ENCODE data around the gene NELL1.
A peak's percentile ranks its signal among the peaks of the same experiment; 100 is the strongest.

NELL1 gene

DNA sequence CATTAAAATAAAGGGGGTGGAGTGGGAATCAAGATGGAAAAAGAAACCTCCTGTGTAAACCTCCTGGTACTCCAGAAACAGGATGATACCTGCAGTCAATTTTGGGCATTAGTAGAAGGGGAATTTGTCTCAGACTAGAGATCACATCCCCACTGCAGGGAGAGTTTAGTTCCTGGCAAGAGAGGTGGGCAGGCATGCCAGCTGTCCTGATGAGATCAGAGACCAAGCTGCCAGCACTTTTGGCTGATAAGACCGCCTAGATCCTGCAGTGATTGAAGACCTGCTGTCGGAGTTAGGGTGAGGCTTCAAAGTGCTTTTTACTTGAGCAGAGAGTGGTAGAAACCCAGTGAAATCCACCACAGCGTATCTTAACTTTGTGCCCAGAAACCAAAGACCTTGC lies 29.7 kb upstream of the NELL1 start:
- peaks cover 12% of the 10 kb centered on the region for H3K27me3 Mint-ChIP-seq (ENCODE audit: low read depth, poor library complexity)
- no peaks in the 10 kb centered on the region for H3K36me3 Mint-ChIP-seq (ENCODE audit: low read depth)
- H3K4me1 Mint-ChIP-seq: no peaks in the 10 kb centered on the region
- DNase-seq: no peak
- no peak overlapping the region for H3K4me3 Mint-ChIP-seq
- no peak overlapping the region for H3K27ac Mint-ChIP-seq
- no peak for TF ChIP-seq CTCF (IDR thresholded peaks at IDR 0.05)
- H3K9me3 Mint-ChIP-seq: peaks cover 6% of the 10 kb centered on the region

GRCh38 chr11:20640401-20640800 lies 29.0 kb upstream of the NELL1 start:
- H3K4me3 Mint-ChIP-seq: no peak overlapping the region
- DNase-seq: no peak
- H3K4me1 Mint-ChIP-seq: no peaks in the 10 kb centered on the region
- peaks cover 17% of the 10 kb centered on the region for H3K27me3 Mint-ChIP-seq (ENCODE audit: low read depth, poor library complexity)
- no peak for TF ChIP-seq CTCF (IDR thresholded peaks at IDR 0.05)
- peaks cover 6% of the 10 kb centered on the region for H3K9me3 Mint-ChIP-seq
- H3K36me3 Mint-ChIP-seq (ENCODE audit: low read depth): no peaks in the 10 kb centered on the region
- H3K27ac Mint-ChIP-seq: no peak overlapping the region

- no peak for TF ChIP-seq CTCF (IDR thresholded peaks at IDR 0.05)
- Mint-ChIP-seq H3K9me3 (peaks cover 6% of the 10 kb centered on the region), H3K4me1 (no peaks in the 10 kb centered on the region), H3K36me3 (ENCODE audit: low read depth) (no peaks in the 10 kb centered on the region), H3K27me3 (ENCODE audit: low read depth, poor library complexity) (peaks cover 9% of the 10 kb centered on the region), H3K4me3 (no peak overlapping the region), H3K27ac (no peak overlapping the region)
- no peak for DNase-seq
Measured at GRCh38 chr11:20644360-20644759, 25.0 kb upstream of the NELL1 start.

GRCh38 chr11:20647976-20648565 lies 21.3 kb upstream of the NELL1 start:
- peak; percentile 93 for TF ChIP-seq CTCF (IDR thresholded peaks at IDR 0.05)

DNA sequence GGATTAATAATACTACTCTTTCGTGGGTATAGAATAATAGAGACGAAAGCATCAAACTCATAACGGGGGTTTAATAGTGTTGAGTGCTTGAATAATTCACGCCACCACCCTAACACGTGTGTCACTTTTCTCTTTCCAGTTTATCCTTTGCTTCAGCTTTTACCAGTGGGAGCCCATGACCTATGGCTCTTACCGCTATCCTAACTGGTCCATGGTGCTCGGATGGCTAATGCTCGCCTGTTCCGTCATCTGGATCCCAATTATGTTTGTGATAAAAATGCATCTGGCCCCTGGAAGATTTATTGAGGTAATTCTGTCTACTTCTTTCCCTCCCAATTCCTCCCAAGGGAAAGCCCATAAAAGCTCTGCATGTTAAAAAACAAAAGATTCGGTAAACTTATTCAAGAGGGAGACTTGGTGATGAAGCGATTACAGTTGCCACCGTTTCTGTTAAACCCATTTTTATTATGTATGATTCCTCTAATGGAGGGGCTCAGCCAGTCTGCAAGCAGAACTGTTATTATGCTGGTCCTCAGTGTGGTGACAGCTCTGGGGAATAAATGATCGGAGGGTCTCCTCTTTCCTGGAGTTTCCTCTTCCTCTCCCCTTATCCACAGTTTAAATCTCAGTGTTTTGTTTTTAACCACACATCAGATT lies 17.1 kb upstream of the NELL1 start:
- Mint-ChIP-seq H3K9me3 (no peaks in the 10 kb centered on the region), H3K4me1 (peaks cover 11% of the 10 kb centered on the region), H3K27ac (no peak overlapping the region), H3K36me3 (ENCODE audit: low read depth) (no peaks in the 10 kb centered on the region), H3K4me3 (no peak overlapping the region), H3K27me3 (ENCODE audit: low read depth, poor library complexity) (peaks cover 24% of the 10 kb centered on the region)
- no peak for DNase-seq
- TF ChIP-seq CTCF (IDR thresholded peaks at IDR 0.05): no peak

More at GRCh38 chr11:20647976-20648565, 21.3 kb upstream of the NELL1 start:
- no peak overlapping the region for H3K4me3 Mint-ChIP-seq
- peaks cover 9% of the 10 kb centered on the region for H3K27me3 Mint-ChIP-seq (ENCODE audit: low read depth, poor library complexity)
- H3K4me1 Mint-ChIP-seq: peaks cover 11% of the 10 kb centered on the region
- H3K9me3 Mint-ChIP-seq: no peaks in the 10 kb centered on the region
- DNase-seq: peak; percentile 69
- no peak overlapping the region for H3K27ac Mint-ChIP-seq
- H3K36me3 Mint-ChIP-seq (ENCODE audit: low read depth): no peaks in the 10 kb centered on the region

DNA sequence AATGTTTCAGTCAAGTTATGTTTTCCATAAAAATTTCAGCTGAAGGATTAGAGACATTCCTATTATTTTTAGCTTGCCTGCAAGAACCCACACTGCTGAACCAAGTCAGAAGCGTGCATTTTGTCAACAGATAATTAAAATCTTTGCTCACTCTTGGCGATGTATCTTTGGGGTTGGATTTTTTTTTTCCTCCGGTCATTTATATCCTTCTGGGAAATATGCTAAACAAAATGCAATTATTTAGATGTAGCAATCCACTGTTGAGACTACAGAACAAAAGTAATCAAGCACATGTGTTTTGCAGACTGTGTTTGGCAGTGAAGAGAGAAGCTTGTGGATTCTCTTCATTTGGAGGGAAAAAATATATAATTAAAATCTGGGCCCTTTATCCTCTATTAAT lies 15.3 kb upstream of the NELL1 start:
- Mint-ChIP-seq H3K4me1 (peaks cover 11% of the 10 kb centered on the region), H3K9me3 (no peaks in the 10 kb centered on the region), H3K27ac (no peak overlapping the region), H3K36me3 (ENCODE audit: low read depth) (no peaks in the 10 kb centered on the region), H3K27me3 (ENCODE audit: low read depth, poor library complexity) (peaks cover 34% of the 10 kb centered on the region), H3K4me3 (no peak overlapping the region)
- DNase-seq: no peak
- no peak for TF ChIP-seq CTCF (IDR thresholded peaks at IDR 0.05)
